ENCODE measurements around the gene TBC1D5.

Gene TBC1D5

GRCh38 chr3:17121336-17121735, 621.1 kb downstream of the TBC1D5 start:
- no peak for FAIRE-seq

DNA sequence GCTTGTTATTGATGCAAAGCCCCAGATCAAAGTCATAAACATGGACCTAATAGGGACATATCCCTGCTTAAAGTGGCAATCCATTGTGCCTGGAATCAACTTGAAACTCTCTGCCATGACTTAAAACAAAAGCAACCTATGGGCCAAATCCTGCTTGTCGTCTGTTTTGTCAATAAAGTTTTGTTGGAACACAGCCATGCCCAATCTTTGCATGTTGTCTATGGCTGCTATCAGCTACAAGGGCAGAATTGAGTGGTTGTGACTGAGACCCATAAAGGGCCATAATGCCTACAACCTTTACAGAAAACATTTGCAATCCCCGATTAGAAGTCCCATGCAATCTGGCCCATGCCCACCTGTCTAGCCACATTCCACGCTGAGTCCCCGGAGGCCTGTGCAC, 622.3 kb downstream of the TBC1D5 start:
- no peak for FAIRE-seq

DNA sequence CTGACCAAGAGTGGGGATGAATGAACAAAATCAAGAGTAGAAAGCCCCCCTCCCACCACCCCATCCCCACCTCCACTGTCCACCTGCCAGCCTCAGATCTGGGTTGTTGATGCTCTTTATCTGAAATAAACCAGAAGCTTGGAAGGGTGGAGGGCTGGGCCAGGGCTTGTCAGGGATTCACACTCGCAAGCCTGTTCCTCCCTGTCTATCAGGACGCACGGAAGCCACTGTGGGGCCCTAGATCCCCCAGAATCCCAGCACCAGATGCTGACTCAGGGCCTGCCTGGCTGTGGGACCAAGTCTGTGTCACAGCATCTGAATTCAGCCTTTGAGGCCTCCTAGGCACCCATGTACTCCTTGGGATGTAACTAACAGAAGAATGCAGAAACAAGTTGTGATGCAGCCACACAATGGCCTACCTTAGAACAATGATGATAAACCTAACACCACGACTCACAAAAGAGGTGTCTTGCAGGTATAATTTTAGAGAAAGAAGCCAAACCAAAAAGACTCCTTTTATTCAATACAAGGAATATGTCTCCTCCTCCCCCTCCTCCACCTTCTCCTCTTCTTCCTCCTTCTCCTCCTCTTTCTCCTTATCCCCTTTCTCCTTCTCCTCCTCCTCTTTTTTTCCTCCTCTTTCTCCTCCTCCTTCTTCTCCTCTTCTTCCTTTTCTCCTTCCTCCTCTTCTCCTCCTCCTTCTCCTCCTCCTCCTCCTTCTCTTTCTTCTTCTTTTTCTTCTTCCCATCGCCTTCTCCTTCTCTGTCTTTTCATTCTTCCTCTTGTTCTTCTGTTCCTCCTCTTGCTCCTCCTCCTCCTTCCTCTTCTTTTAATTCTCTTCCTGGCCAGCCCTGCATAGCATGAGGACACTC, 623.0 kb downstream of the TBC1D5 start:
- no peak for FAIRE-seq

DNA sequence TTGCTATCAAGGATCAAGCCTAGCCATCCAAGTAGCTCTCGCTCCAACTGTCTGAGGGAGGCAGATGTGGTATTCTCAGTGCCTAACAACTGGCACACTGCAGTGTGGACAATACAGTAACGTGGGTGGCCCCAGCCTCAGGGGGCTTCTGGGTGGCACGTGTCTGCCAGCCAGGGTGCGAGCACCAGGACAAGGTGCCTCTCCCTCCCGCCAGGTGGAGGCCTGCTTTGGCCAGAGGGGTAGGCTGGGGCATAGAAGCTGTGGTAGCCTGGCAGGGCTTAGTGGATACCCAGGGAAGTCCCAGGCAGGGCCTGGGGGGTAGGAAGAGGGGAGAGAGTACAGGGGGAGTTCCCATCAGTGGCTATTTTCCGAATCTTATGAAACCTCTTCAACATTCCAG, 623.7 kb downstream of the TBC1D5 start:
- no peak for FAIRE-seq

DNA sequence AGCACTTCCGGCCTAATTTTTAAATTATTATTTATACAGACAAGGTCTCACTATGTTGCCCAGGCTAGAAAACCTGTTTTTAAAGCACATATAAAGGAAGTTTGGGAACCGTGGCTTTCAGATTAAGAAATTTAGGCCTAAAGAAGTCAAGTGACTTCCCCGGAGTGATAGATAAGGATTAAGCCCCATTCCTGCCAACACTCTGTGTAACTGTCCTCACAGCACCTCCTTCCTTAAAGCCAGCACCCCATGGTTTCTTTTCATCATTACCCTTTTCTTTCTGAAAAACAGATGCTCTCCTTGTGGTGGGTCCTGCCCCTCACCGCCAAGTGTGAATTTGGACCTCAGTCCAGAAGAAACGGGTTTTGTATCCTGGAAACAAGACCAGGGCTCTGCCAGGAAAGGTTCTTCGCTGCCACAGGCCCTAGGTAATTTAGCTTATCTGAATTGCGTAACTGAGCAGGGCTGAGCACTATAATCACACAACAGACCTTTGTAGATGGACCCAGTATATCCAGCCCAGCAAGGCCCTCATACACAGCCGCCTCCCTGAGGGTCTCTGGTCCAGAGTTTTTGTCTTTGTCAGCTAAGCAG, 626.3 kb downstream of the TBC1D5 start:
- no peak for FAIRE-seq

- FAIRE-seq = no peak
These were observed 627.2 kb downstream of the TBC1D5 start for GRCh38 chr3:17115186-17115585.

GRCh38 chr3:17111586-17111985, 630.8 kb downstream of the TBC1D5 start:
- no peak for FAIRE-seq

- FAIRE-seq = no peak
These were observed 631.6 kb downstream of the TBC1D5 start for GRCh38 chr3:17110660-17111396.

All from islet of Langerhans (tissue), 1 donor.